ENCODE data around the gene PRAC1. TPM values are rescaled to one million over a fixed set of nuclear protein-coding genes. Genes with fewer than 3 reads are reported as not detected.

Gene PRAC1
- total and polyA plus RNA-seq, 2 donors (not counting 1 experiment from before 2014, with no cell fraction given): not detected

GRCh38 chr17:48755356-48755755 is 33.0 kb upstream of the PRAC1 start:
- H2AFZ ChIP-seq (ENCODE audit: low read length): no peak overlapping the region
- no peaks in the 10 kb centered on the region for H4K20me1 ChIP-seq (ENCODE audit: control insufficient read depth, extremely low read depth, insufficient read depth, low read length)
- DNase-seq (ENCODE audit: low read depth in 2 of 2): no peak
- H3K79me2 ChIP-seq (ENCODE audit: control insufficient read depth, insufficient read depth, low read length): no peaks in the 10 kb centered on the region
- peaks cover 6% of the 10 kb centered on the region for H3K4me1 ChIP-seq (ENCODE audit: control insufficient read depth, extremely low read depth, insufficient read depth, low read length)
- H3K4me2 ChIP-seq (ENCODE audit: extremely low read depth, insufficient read depth, low read length): no peak overlapping the region
- H3K9me3 ChIP-seq (ENCODE audit: control insufficient read depth, insufficient read depth, low read depth, low read length): no peaks in the 10 kb centered on the region
- H3K27ac ChIP-seq (ENCODE audit: insufficient read depth, low read length): no peak overlapping the region
- no peak overlapping the region for H3K4me3 ChIP-seq (replicated peaks in 1 of 4; ENCODE audit: control extremely low read depth in 1 of 4, insufficient read depth in 1 of 4, low read depth in 3 of 4, low read length in 4 of 4)
- peaks cover 60% of the 10 kb centered on the region for H3K27me3 ChIP-seq (ENCODE audit: control insufficient read depth, insufficient read depth, low read length)
- H3K36me3 ChIP-seq (ENCODE audit: control insufficient read depth, insufficient read depth, low read length): no peaks in the 10 kb centered on the region
- TF ChIP-seq CTCF (conservative IDR thresholded peaks at IDR 0.05 in 1 of 2, IDR thresholded peaks at IDR 0.05 in 1 of 2; ENCODE audit: low read depth in 1 of 2, low read length in 2 of 2) (no peak), EZH2 (IDR thresholded peaks at IDR 0.05; ENCODE audit: low read length, missing control alignments) (no peak)
- H3K9ac ChIP-seq (ENCODE audit: insufficient read depth, low read length): no peak overlapping the region

GRCh38 chr17:48754500-48755261 is 32.4 kb upstream of the PRAC1 start:
- Histone ChIP-seq H3K9ac (ENCODE audit: insufficient read depth, low read length) (no peak overlapping the region), H2AFZ (ENCODE audit: low read length) (no peak overlapping the region), H3K27ac (ENCODE audit: insufficient read depth, low read length) (no peak overlapping the region), H3K4me3 (replicated peaks in 1 of 4; ENCODE audit: control extremely low read depth in 1 of 4, insufficient read depth in 1 of 4, low read depth in 3 of 4, low read length in 4 of 4) (no peak overlapping the region), H4K20me1 (ENCODE audit: control insufficient read depth, extremely low read depth, insufficient read depth, low read length) (no peaks in the 10 kb centered on the region), H3K9me3 (ENCODE audit: control insufficient read depth, insufficient read depth, low read depth, low read length) (no peaks in the 10 kb centered on the region), H3K36me3 (ENCODE audit: control insufficient read depth, insufficient read depth, low read length) (no peaks in the 10 kb centered on the region), H3K27me3 (ENCODE audit: control insufficient read depth, insufficient read depth, low read length) (peaks cover 66% of the 10 kb centered on the region), H3K79me2 (ENCODE audit: control insufficient read depth, insufficient read depth, low read length) (no peaks in the 10 kb centered on the region), H3K4me1 (ENCODE audit: control insufficient read depth, extremely low read depth, insufficient read depth, low read length) (peaks cover 6% of the 10 kb centered on the region), H3K4me2 (ENCODE audit: extremely low read depth, insufficient read depth, low read length) (peak overlapping the region; percentile 49)
- TF ChIP-seq CTCF (conservative IDR thresholded peaks at IDR 0.05 in 1 of 2, IDR thresholded peaks at IDR 0.05 in 1 of 2; ENCODE audit: low read depth in 1 of 2, low read length in 2 of 2) (no peak), EZH2 (IDR thresholded peaks at IDR 0.05; ENCODE audit: low read length, missing control alignments) (peak; percentile 51)
- no peak for DNase-seq (ENCODE audit: low read depth in 2 of 2)

- H3K9me3 ChIP-seq (ENCODE audit: control insufficient read depth, insufficient read depth, low read depth, low read length): no peaks in the 10 kb centered on the region
- H3K36me3 ChIP-seq (ENCODE audit: control insufficient read depth, insufficient read depth, low read length): no peaks in the 10 kb centered on the region
- H3K4me3 ChIP-seq (replicated peaks in 1 of 4; ENCODE audit: control extremely low read depth in 1 of 4, insufficient read depth in 1 of 4, low read depth in 3 of 4, low read length in 4 of 4): no peak overlapping the region
- H3K4me2 ChIP-seq (ENCODE audit: extremely low read depth, insufficient read depth, low read length): peak overlapping the region; percentile 48
- H3K79me2 ChIP-seq (ENCODE audit: control insufficient read depth, insufficient read depth, low read length): no peaks in the 10 kb centered on the region
- no peak for DNase-seq (ENCODE audit: low read depth in 2 of 2)
- TF ChIP-seq CTCF (conservative IDR thresholded peaks at IDR 0.05 in 1 of 2, IDR thresholded peaks at IDR 0.05 in 1 of 2; ENCODE audit: low read depth in 1 of 2, low read length in 2 of 2) (no peak), EZH2 (IDR thresholded peaks at IDR 0.05; ENCODE audit: low read length, missing control alignments) (peak; percentile 60)
- H3K4me1 ChIP-seq (ENCODE audit: control insufficient read depth, extremely low read depth, insufficient read depth, low read length): peaks cover 6% of the 10 kb centered on the region
- H4K20me1 ChIP-seq (ENCODE audit: control insufficient read depth, extremely low read depth, insufficient read depth, low read length): no peaks in the 10 kb centered on the region
- H2AFZ ChIP-seq (ENCODE audit: low read length): no peak overlapping the region
- no peak overlapping the region for H3K27ac ChIP-seq (ENCODE audit: insufficient read depth, low read length)
- H3K9ac ChIP-seq (ENCODE audit: insufficient read depth, low read length): no peak overlapping the region
- peaks cover 71% of the 10 kb centered on the region for H3K27me3 ChIP-seq (ENCODE audit: control insufficient read depth, insufficient read depth, low read length)
These were observed 31.6 kb upstream of the PRAC1 start for GRCh38 chr17:48753794-48754499.

Measured in fibroblast of lung (primary cell).